MCF 10A (cell line): ENCODE measurements around the gene GBE1. TPM values are rescaled to one million over a fixed set of nuclear protein-coding genes. Genes with fewer than 3 reads are reported as not detected.
"Not testable (repeated sequence)": the region's sequence is repeated elsewhere in the genome, so short reads cannot be mapped to it uniquely, and the experiment has no call there.

Source experiments
- BruUV-seq: library from RNA; stranded (reverse); fragments of 400-500 nt; replicated peaks from 2 replicates; lab custom pipeline; 2021; lab: Mats Ljungman, UMichigan
- CTCF ChIA-PET: fragments of 300-600 bp; sonication (Branson Sonifier 250); formaldehyde crosslinking; extraction: SDS; loops from one replicate; lab custom pipeline; 2021; ENCODE audit warnings: antibody characterized with exemption, inconsistent platforms; lab: Yijun Ruan, JAX
- POLR2A ChIA-PET: fragments of 300-600, 350-650 bp; sonication (Branson Sonifier 250); formaldehyde crosslinking; extraction: SDS; loops from one replicate; lab custom pipeline; 2020; ENCODE audit warnings: antibody characterized with exemption, inconsistent platforms; lab: Yijun Ruan, JAX
- DNase-seq: peaks from one replicate; pipeline ENCODE4 v3.0.0-alpha.2; 2018; ENCODE audit not compliant: unreplicated experiment
- H3K27ac Mint-ChIP-seq: one replicate; pipeline ENCODE4 v1.8.0; 2022; ENCODE audit warnings: mild to moderate bottlenecking, low read depth, mixed read lengths; ENCODE audit not compliant: unreplicated experiment
- H3K27me3 Mint-ChIP-seq: one replicate; pipeline ENCODE4 v1.8.0; 2022; ENCODE audit warnings: mixed read lengths; ENCODE audit not compliant: insufficient read depth, unreplicated experiment
- H3K36me3 Mint-ChIP-seq: one replicate; pipeline ENCODE4 v1.8.0; 2022; ENCODE audit warnings: mild to moderate bottlenecking, moderate library complexity, mixed read lengths; ENCODE audit not compliant: insufficient read depth, unreplicated experiment
- H3K4me1 Mint-ChIP-seq: one replicate; pipeline ENCODE4 v1.8.0; 2022; ENCODE audit warnings: mixed read lengths; ENCODE audit not compliant: insufficient read depth, unreplicated experiment
- H3K4me3 Mint-ChIP-seq: one replicate; pipeline ENCODE4 v1.8.0; 2022; ENCODE audit warnings: mild to moderate bottlenecking, moderate library complexity, mixed read lengths; ENCODE audit not compliant: unreplicated experiment
- H3K9me3 Mint-ChIP-seq: one replicate; pipeline ENCODE4 v1.8.0; 2022; ENCODE audit warnings: mixed read lengths; ENCODE audit not compliant: unreplicated experiment
- CTCF ChIP-seq: fragments of 200-600 bp; IDR thresholded peaks from one replicate; pipeline ENCODE4 v1.8.0; 2022; ENCODE audit warnings: antibody characterized with exemption, mild to moderate bottlenecking; ENCODE audit not compliant: unreplicated experiment
- intact Hi-C: fragments of 100-400 bp; cut with micrococcal nuclease; formaldehyde crosslinking; loops from 2 replicates; pipeline ENCODE4 v1.14.1; 2022
- total RNA-seq: library from RNA; stranded (reverse); gene quantifications from 2 replicates; pipeline ENCODE4 v1.2.3, GENCODE V29; 2022

The GBE1 gene
- total RNA-seq, 1 experiment from 2014 or later: 41.8 TPM

- Mint-ChIP-seq H3K27me3 (no peaks in the 10 kb centered on the region), H3K4me3 (no peak overlapping the region), H3K27ac (no peak overlapping the region), H3K4me1 (no peaks in the 10 kb centered on the region), H3K36me3 (peaks cover 6% of the 10 kb centered on the region), H3K9me3 (no peaks in the 10 kb centered on the region)
- intact Hi-C loops: no loop called here
- ChIA-PET CTCF (interaction anchor here (3.0 kb wide), 1 partner anchor 9 kb away, joined by 16 read pairs; no protein-coding TSS in a partner anchor), POLR2A (no interaction called here)
- DNase-seq: no peak
- no peak for TF ChIP-seq CTCF
- no TSS peak for BruUV-seq
Measured at GRCh38 chr3:81500039-81500438, 261.4 kb downstream of the GBE1 start.

GRCh38 chr3:81497572-81498251, 263.7 kb downstream of the GBE1 start:
- BruUV-seq: no TSS peak
- Mint-ChIP-seq H3K4me1 (peaks cover 1% of the 10 kb centered on the region), H3K9me3 (no peaks in the 10 kb centered on the region), H3K27ac (no peak overlapping the region), H3K27me3 (no peaks in the 10 kb centered on the region), H3K36me3 (peaks cover 6% of the 10 kb centered on the region), H3K4me3 (no peak overlapping the region)
- no peak for TF ChIP-seq CTCF
- DNase-seq: no peak
- POLR2A ChIA-PET: no interaction called here
- intact Hi-C loops: loop anchor here (10.0 kb wide), 1 partner anchor 637 kb away; no protein-coding TSS in a partner anchor
- CTCF ChIA-PET: interaction anchor here (0.6 to 1.2 kb wide), 4 partner anchors 9 to 196 kb away, joined by 4 to 8 read pairs (median 6); no protein-coding TSS in a partner anchor

- no peak for DNase-seq
- CTCF ChIA-PET: interaction anchor here (0.5 to 1.1 kb wide), 4 partner anchors 70 to 194 kb away, joined by 3 to 5 read pairs (median 4); no protein-coding TSS in a partner anchor
- Mint-ChIP-seq H3K4me1 (peaks cover 7% of the 10 kb centered on the region), H3K9me3 (no peaks in the 10 kb centered on the region), H3K4me3 (no peak overlapping the region), H3K27me3 (no peaks in the 10 kb centered on the region), H3K36me3 (peaks cover 6% of the 10 kb centered on the region), H3K27ac (no peak overlapping the region)
- POLR2A ChIA-PET: no interaction called here
- TF ChIP-seq CTCF: no peak
- BruUV-seq: no TSS peak
- intact Hi-C loops: loop anchor here (10.0 kb wide), 1 partner anchor 638 kb away; no protein-coding TSS in a partner anchor
Measured at GRCh38 chr3:81496407-81497104, 264.9 kb downstream of the GBE1 start.

GRCh38 chr3:81492471-81492870, 269.0 kb downstream of the GBE1 start:
- intact Hi-C loops: loop anchor here (10.0 kb wide), 1 partner anchor 642 kb away; no protein-coding TSS in a partner anchor
- not testable (repeated sequence) for BruUV-seq
- peak overlapping the region; percentile 15 for H3K27ac Mint-ChIP-seq

More at GRCh38 chr3:81492471-81492870, 269.0 kb downstream of the GBE1 start:
- H3K4me1 Mint-ChIP-seq, H3K36me3 Mint-ChIP-seq, DNase-seq, POLR2A ChIA-PET, H3K4me3 Mint-ChIP-seq, H3K9me3 Mint-ChIP-seq, H3K27me3 Mint-ChIP-seq: not testable (repeated sequence)
- CTCF ChIA-PET: interaction anchor here (0.6 to 0.9 kb wide), 2 partner anchors 171 to 175 kb away, joined by 3 read pairs; no protein-coding TSS in a partner anchor
